Vagina (tissue), 2 donors: ENCODE data around the gene CHMP4B.

Source experiments
- CTCF ChIP-seq, 3 experiments: fragments of 450-650 bp in 2 of 3; fragments of 200-600 bp in 1 of 3; sonication (generic) in 1 of 3; IDR thresholded peaks; one replicate each; pipeline ENCODE4 v1.5.1; 2017 to 2019; ENCODE audit warnings: antibody characterized with exemption in 3 of 3, mild to moderate bottlenecking in 2 of 3, moderate library complexity in 2 of 3
- POLR2A ChIP-seq, 2 donors: fragments of 450-650 bp; IDR thresholded peaks; one replicate each; pipeline ENCODE4 v1.6.1; 2017; ENCODE audit warnings: antibody characterized with exemption in 2 of 2, mild to moderate bottlenecking in 2 of 2, moderate library complexity in 2 of 2

DNA sequence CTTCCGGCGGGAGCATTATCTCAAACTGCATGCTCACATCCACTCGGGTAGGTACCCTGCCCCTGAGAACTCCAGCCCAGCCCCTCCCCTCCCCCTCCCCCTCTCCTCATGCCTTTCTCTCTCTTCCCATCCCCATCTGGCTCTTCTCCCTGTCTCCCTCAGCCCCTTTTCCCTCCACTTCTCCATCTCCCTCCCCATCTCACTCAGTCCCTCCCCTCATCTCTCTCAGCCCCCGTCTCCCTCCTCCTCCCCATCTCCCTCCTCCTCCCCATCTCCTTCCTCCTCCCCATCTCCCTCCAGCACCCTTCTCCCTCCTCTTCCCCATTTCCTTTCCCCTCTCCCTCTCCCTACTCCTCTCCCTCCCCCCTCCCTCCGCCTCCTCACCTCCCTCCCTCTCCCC is 27.3 kb upstream of the CHMP4B start:
- TF ChIP-seq CTCF (IDR thresholded peaks at IDR 0.05), result no peak
- no peak for TF ChIP-seq POLR2A (IDR thresholded peaks at IDR 0.05)
